DND-41 (cell line): ENCODE results near the gene KCNQ5.

Experiments used
- EZH2 ChIP-seq: IDR thresholded peaks from 3 replicates; pipeline ENCODE4 v1.6.1; 2012; ENCODE audit warnings: borderline replicate concordance, low read depth, mild to moderate bottlenecking, moderate library complexity, low read length, inconsistent platforms; ENCODE audit not compliant: severe bottlenecking
- TF ChIP-seq, protein P1 (sequence below): IDR thresholded peaks from 2 replicates; pipeline ENCODE4 v1.5.1; 2012; ENCODE audit warnings: borderline replicate concordance, low read length, moderate library complexity, mild to moderate bottlenecking; ENCODE audit not compliant: poor library complexity, severe bottlenecking; ENCODE audit errors: extremely low read depth

DNA sequence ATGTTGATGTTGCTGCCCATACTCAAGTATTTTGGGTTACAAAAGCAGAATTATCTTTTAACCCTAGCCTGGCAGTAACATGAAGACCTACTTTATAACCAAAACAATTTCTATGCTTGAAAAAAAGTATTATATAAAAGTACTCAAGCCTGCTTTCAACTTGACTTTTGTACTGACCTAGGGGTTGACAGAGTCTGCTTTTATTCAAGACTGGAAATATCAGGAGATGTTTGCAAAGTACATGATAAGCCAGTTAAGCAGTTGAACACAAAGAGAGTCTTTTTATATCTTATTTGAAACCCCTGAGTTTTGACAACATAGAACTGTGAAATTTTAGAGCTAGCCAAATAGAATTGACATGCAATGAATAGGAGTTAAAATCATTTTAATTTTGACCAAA is 159.8 kb downstream of the KCNQ5 start:
- TF ChIP-seq, protein P1, sequence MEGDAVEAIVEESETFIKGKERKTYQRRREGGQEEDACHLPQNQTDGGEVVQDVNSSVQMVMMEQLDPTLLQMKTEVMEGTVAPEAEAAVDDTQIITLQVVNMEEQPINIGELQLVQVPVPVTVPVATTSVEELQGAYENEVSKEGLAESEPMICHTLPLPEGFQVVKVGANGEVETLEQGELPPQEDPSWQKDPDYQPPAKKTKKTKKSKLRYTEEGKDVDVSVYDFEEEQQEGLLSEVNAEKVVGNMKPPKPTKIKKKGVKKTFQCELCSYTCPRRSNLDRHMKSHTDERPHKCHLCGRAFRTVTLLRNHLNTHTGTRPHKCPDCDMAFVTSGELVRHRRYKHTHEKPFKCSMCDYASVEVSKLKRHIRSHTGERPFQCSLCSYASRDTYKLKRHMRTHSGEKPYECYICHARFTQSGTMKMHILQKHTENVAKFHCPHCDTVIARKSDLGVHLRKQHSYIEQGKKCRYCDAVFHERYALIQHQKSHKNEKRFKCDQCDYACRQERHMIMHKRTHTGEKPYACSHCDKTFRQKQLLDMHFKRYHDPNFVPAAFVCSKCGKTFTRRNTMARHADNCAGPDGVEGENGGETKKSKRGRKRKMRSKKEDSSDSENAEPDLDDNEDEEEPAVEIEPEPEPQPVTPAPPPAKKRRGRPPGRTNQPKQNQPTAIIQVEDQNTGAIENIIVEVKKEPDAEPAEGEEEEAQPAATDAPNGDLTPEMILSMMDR, result no peak
- no peak for TF ChIP-seq EZH2
